Glomerular visceral epithelial cell (primary cell): Measurements from ENCODE around the gene PARD3B.

Experiments used
- DNase-seq: peaks from one replicate; pipeline ENCODE4 v3.0.0-alpha.2; 2016; ENCODE audit errors: extremely low spot score

Gene PARD3B

GRCh38 chr2:205402011-205402410 is 856.7 kb downstream of the PARD3B start:
- DNase-seq = no peak

GRCh38 chr2:205403244-205403825 is 858.1 kb downstream of the PARD3B start:
- DNase-seq = no peak

GRCh38 chr2:205405194-205405593 is 859.9 kb downstream of the PARD3B start:
- no peak for DNase-seq

GRCh38 chr2:205405752-205406151 is 860.5 kb downstream of the PARD3B start:
- DNase-seq = peak; percentile 21

GRCh38 chr2:205407984-205408383 is 862.7 kb downstream of the PARD3B start:
- DNase-seq = no peak

- peak; percentile 10 for DNase-seq
Measured at GRCh38 chr2:205408696-205409095, 863.4 kb downstream of the PARD3B start.

GRCh38 chr2:205409411-205409810 is 864.1 kb downstream of the PARD3B start:
- no peak for DNase-seq

- DNase-seq = no peak
Measured at GRCh38 chr2:205411558-205411957, 866.3 kb downstream of the PARD3B start.

GRCh38 chr2:205424326-205424725 is 879.1 kb downstream of the PARD3B start:
- DNase-seq = no peak

- DNase-seq = no peak
Measured at GRCh38 chr2:205425102-205425501, 879.8 kb downstream of the PARD3B start.

GRCh38 chr2:205427112-205427511 is 881.8 kb downstream of the PARD3B start:
- DNase-seq = no peak

- no peak for DNase-seq
Measured at GRCh38 chr2:205428811-205429210, 883.5 kb downstream of the PARD3B start.

- DNase-seq = no peak
Measured at GRCh38 chr2:205435970-205436369, 890.7 kb downstream of the PARD3B start.

GRCh38 chr2:205438241-205438640 is 893.0 kb downstream of the PARD3B start:
- no peak for DNase-seq

GRCh38 chr2:205439621-205440020 is 894.3 kb downstream of the PARD3B start:
- DNase-seq = no peak

- no peak for DNase-seq
Measured at GRCh38 chr2:205441524-205441923, 896.2 kb downstream of the PARD3B start.

GRCh38 chr2:205448189-205448588 is 902.9 kb downstream of the PARD3B start:
- no peak for DNase-seq

- DNase-seq = no peak
Measured at GRCh38 chr2:205451901-205452512, 906.7 kb downstream of the PARD3B start.

- no peak for DNase-seq
Measured at GRCh38 chr2:205453202-205453601, 907.9 kb downstream of the PARD3B start.

GRCh38 chr2:205456682-205457081 is 911.4 kb downstream of the PARD3B start:
- no peak for DNase-seq

GRCh38 chr2:205460217-205460616 is 914.9 kb downstream of the PARD3B start:
- no peak for DNase-seq

- DNase-seq = no peak
Measured at GRCh38 chr2:205461169-205461568, 915.9 kb downstream of the PARD3B start.

GRCh38 chr2:205461678-205462665 is 916.7 kb downstream of the PARD3B start:
- no peak for DNase-seq
